Trophoblast cell (in vitro differentiated cells and primary cell): ENCODE results near the gene SBF2.

Experiments
- DNase-seq, 2 donors: peaks; one replicate each; pipeline ENCODE4 v3.0.0-alpha.2; 2016
- H2AFZ ChIP-seq: 2 replicates; pipeline ENCODE4 v1.6.1; 2013; ENCODE audit warnings: low read length, moderate library complexity, mild to moderate bottlenecking; ENCODE audit not compliant: insufficient read depth, poor library complexity
- H2AK5ac ChIP-seq: 2 replicates; pipeline ENCODE4 v1.6.1; 2013; ENCODE audit warnings: mild to moderate bottlenecking, low read length
- H2BK120ac ChIP-seq: 2 replicates; pipeline ENCODE4 v1.6.1; 2013; ENCODE audit warnings: low read length, mild to moderate bottlenecking, moderate library complexity; ENCODE audit not compliant: insufficient read depth, poor library complexity
- H2BK12ac ChIP-seq: 2 replicates; pipeline ENCODE4 v1.6.1; 2013; ENCODE audit warnings: mild to moderate bottlenecking, low read length, moderate library complexity
- H2BK5ac ChIP-seq: 2 replicates; pipeline ENCODE4 v1.6.1; 2013; ENCODE audit warnings: low read length, low read depth, moderate library complexity, mild to moderate bottlenecking; ENCODE audit not compliant: poor library complexity
- H3K14ac ChIP-seq: 2 replicates; pipeline ENCODE4 v1.6.1; 2013; ENCODE audit warnings: mild to moderate bottlenecking, low read length
- H3K18ac ChIP-seq: 2 replicates; pipeline ENCODE4 v1.6.1; 2013; ENCODE audit warnings: mild to moderate bottlenecking, low read length
- H3K23ac ChIP-seq: 2 replicates; pipeline ENCODE4 v1.6.1; 2013; ENCODE audit warnings: low read length
- H3K27ac ChIP-seq: 2 replicates; pipeline ENCODE4 v1.5.1; 2013; ENCODE audit warnings: low read depth, mild to moderate bottlenecking, inconsistent platforms, low read length, moderate library complexity
- H3K27me3 ChIP-seq: 2 replicates; pipeline ENCODE4 v1.6.1; 2013; ENCODE audit warnings: inconsistent platforms, mild to moderate bottlenecking, low read length, moderate library complexity; ENCODE audit not compliant: insufficient read depth
- H3K36me3 ChIP-seq, 2 experiments: 1 replicate in 1 of 2; 2 replicates in 1 of 2; pipeline ENCODE4 v1.6.1; 2013; ENCODE audit warnings: low read length in 2 of 2, mild to moderate bottlenecking in 2 of 2, moderate library complexity in 1 of 2; ENCODE audit not compliant: insufficient read depth in 2 of 2, control insufficient read depth in 1 of 2
- H3K4ac ChIP-seq: 2 replicates; pipeline ENCODE4 v1.6.1; 2013; ENCODE audit warnings: low read depth, mild to moderate bottlenecking, low read length, moderate library complexity
- H3K4me1 ChIP-seq, 2 experiments: 1 replicate in 1 of 2; 2 replicates in 1 of 2; pipeline ENCODE4 v1.6.1; 2013; ENCODE audit warnings: low read length in 2 of 2, mild to moderate bottlenecking in 2 of 2, moderate library complexity in 1 of 2; ENCODE audit not compliant: insufficient read depth in 2 of 2, control insufficient read depth in 1 of 2
- H3K4me2 ChIP-seq: 2 replicates; pipeline ENCODE4 v1.6.1; 2013; ENCODE audit warnings: inconsistent platforms, mild to moderate bottlenecking, low read length, moderate library complexity
- H3K4me3 ChIP-seq: 2 replicates; pipeline ENCODE4 v1.5.1; 2013; ENCODE audit warnings: mild to moderate bottlenecking, low read depth, low read length, inconsistent platforms
- H3K79me1 ChIP-seq: one replicate; pipeline ENCODE4 v1.6.1; 2013; ENCODE audit warnings: low read length
- H3K79me2 ChIP-seq: 2 replicates; pipeline ENCODE4 v1.6.1; 2013; ENCODE audit warnings: low read length, mild to moderate bottlenecking; ENCODE audit not compliant: control insufficient read depth, insufficient read depth, poor library complexity
- H3K9ac ChIP-seq: 2 replicates; pipeline ENCODE4 v1.6.1; 2013; ENCODE audit warnings: mild to moderate bottlenecking, low read length
- H3K9me3 ChIP-seq: 2 replicates; pipeline ENCODE4 v1.6.1; 2013; ENCODE audit warnings: low read depth, mild to moderate bottlenecking, control low read depth, inconsistent platforms, low read length; ENCODE audit not compliant: insufficient read depth
- H4K12ac ChIP-seq: 2 replicates; pipeline ENCODE4 v1.6.1; 2013; ENCODE audit warnings: low read depth, mild to moderate bottlenecking, low read length, moderate library complexity
- H4K8ac ChIP-seq: 2 replicates; pipeline ENCODE4 v1.6.1; 2013; ENCODE audit warnings: low read depth, mild to moderate bottlenecking, low read length, moderate library complexity
- H4K91ac ChIP-seq: one replicate; pipeline ENCODE4 v1.6.1; 2013; ENCODE audit warnings: low read depth, mild to moderate bottlenecking, low read length, moderate library complexity
- WGBS: extraction: QIAGEN DNeasy Blood & Tissue Kit; methylation state at CpG from one replicate; pipeline ENCODE4 v1.1.7; 2013; ENCODE audit warnings: missing lambda C conversion rate; ENCODE audit not compliant: insufficient read length, insufficient coverage; ENCODE audit errors: extremely low coverage; 5-methylcytosine and 5-hydroxymethylcytosine counted together

SBF2 gene

DNA sequence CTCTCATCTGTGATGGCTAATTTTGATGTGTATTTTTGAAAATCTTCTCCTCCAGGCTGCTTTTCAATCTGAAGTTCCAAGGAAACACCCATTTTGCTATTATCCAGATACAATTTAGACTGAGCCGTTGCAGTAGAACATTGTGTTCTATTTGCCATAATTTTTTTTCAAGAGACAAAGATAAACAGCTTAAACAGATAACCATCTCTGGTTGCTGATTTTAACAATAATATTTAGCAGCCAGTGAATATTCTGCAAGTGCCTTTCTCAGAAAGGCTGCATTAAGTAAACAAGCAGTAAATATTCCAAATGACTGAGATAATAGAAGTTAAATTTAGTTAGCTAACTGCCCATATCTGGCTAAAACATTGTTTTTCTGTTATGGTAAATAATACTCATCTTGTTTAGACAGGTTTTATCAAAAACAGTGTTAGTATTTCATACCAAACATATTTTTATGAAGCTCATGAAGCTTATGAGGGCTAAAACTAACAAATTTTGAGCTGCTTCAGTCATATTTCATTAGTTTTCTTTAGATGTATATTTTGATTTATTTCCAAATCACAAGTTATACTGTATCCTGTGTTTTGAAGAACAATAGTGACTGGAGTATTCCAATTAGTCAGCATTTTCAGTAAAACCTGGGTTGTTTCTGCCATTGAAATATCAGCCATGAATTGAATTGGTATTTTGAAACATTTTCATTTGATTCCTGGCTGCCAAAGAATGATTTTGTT is 206.7 kb downstream of the SBF2 start:
- no peak overlapping the region for H3K23ac ChIP-seq
- no peaks in the 10 kb centered on the region for H3K4me1 ChIP-seq
- no peak overlapping the region for H3K9ac ChIP-seq
- H3K79me2 ChIP-seq: no peaks in the 10 kb centered on the region
- no peak overlapping the region for H4K8ac ChIP-seq
- no peak overlapping the region for H2BK120ac ChIP-seq
- no peak overlapping the region for H3K4ac ChIP-seq
- H3K27ac ChIP-seq: no peak overlapping the region
- no peaks in the 10 kb centered on the region for H3K36me3 ChIP-seq
- H2AK5ac ChIP-seq: no peak overlapping the region
- no peaks in the 10 kb centered on the region for H3K27me3 ChIP-seq
- H2AFZ ChIP-seq: no peak overlapping the region
- no peak overlapping the region for H4K12ac ChIP-seq
- no peak overlapping the region for H3K18ac ChIP-seq
- no CpG with 5 or more reads among the region's 1 CpG for WGBS
- no peaks in the 10 kb centered on the region for H3K9me3 ChIP-seq
- no peak overlapping the region for H2BK12ac ChIP-seq
- no peak overlapping the region for H3K4me3 ChIP-seq
- H3K79me1 ChIP-seq: no peaks in the 10 kb centered on the region
- no peak overlapping the region for H3K4me2 ChIP-seq
- DNase-seq: peak in 1 of 2 donors; percentile 3
- no peak overlapping the region for H2BK5ac ChIP-seq
- no peak overlapping the region for H4K91ac ChIP-seq
- H3K14ac ChIP-seq: no peak overlapping the region

DNA sequence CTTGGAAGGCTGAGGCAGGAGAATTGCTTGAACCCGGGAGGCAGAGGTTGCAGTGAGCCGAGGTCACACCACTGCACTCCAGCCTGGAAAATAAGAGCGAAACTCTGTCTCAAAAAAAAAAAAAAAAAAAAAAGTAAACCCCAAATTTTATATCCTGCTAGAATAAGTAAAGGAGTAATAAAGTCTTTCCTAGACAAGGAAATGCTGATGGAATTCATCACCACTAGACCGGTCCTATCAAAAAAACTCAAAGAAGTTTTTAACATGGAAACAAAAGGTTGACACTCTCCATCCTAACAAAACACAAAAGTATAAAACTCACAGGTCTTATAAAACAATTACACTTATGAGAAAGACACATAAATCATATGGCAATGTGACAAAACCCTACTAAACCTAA is 213.9 kb downstream of the SBF2 start:
- Histone ChIP-seq H3K23ac (no peak overlapping the region), H4K8ac (no peak overlapping the region), H2AFZ (no peak overlapping the region), H2BK12ac (no peak overlapping the region), H3K79me1 (no peaks in the 10 kb centered on the region), H3K4ac (no peak overlapping the region), H3K79me2 (no peaks in the 10 kb centered on the region), H3K9me3 (no peaks in the 10 kb centered on the region), H3K4me1 (no peaks in the 10 kb centered on the region), H4K91ac (no peak overlapping the region), H2BK5ac (no peak overlapping the region), H3K27me3 (no peaks in the 10 kb centered on the region), H3K4me3 (no peak overlapping the region), H2AK5ac (no peak overlapping the region), H4K12ac (no peak overlapping the region), H2BK120ac (no peak overlapping the region), H3K9ac (no peak overlapping the region), H3K27ac (no peak overlapping the region), H3K4me2 (no peak overlapping the region), H3K36me3 (no peaks in the 10 kb centered on the region), H3K18ac (no peak overlapping the region), H3K14ac (no peak overlapping the region)
- no CpG with 5 or more reads among the region's 4 CpGs for WGBS
- no peak for DNase-seq

- H3K9me3 ChIP-seq: no peaks in the 10 kb centered on the region
- no peak overlapping the region for H3K4me3 ChIP-seq
- no peaks in the 10 kb centered on the region for H3K4me1 ChIP-seq
- no peak overlapping the region for H2AK5ac ChIP-seq
- peak; percentile 38 to 84 for DNase-seq
- H2BK120ac ChIP-seq: no peak overlapping the region
- no peak overlapping the region for H2BK12ac ChIP-seq
- H3K23ac ChIP-seq: no peak overlapping the region
- no CpG with 5 or more reads among the region's 6 CpGs for WGBS
- no peaks in the 10 kb centered on the region for H3K79me1 ChIP-seq
- no peaks in the 10 kb centered on the region for H3K27me3 ChIP-seq
- no peak overlapping the region for H3K4ac ChIP-seq
- H2BK5ac ChIP-seq: no peak overlapping the region
- no peak overlapping the region for H3K14ac ChIP-seq
- no peak overlapping the region for H3K18ac ChIP-seq
- no peak overlapping the region for H3K4me2 ChIP-seq
- H4K91ac ChIP-seq: no peak overlapping the region
- H3K79me2 ChIP-seq: no peaks in the 10 kb centered on the region
- H2AFZ ChIP-seq: no peak overlapping the region
- no peak overlapping the region for H3K9ac ChIP-seq
- H4K12ac ChIP-seq: peak overlapping the region; percentile 39
- H3K27ac ChIP-seq: no peak overlapping the region
- no peak overlapping the region for H4K8ac ChIP-seq
- no peaks in the 10 kb centered on the region for H3K36me3 ChIP-seq
These were observed 217.4 kb downstream of the SBF2 start for GRCh38 chr11:10076458-10077141.

- no peak overlapping the region for H3K4me2 ChIP-seq
- H4K8ac ChIP-seq: no peak overlapping the region
- no peak overlapping the region for H3K27ac ChIP-seq
- H2BK5ac ChIP-seq: no peak overlapping the region
- H4K12ac ChIP-seq: no peak overlapping the region
- no peak overlapping the region for H3K23ac ChIP-seq
- no peaks in the 10 kb centered on the region for H3K79me2 ChIP-seq
- H3K9ac ChIP-seq: no peak overlapping the region
- no peaks in the 10 kb centered on the region for H3K9me3 ChIP-seq
- no peak overlapping the region for H3K18ac ChIP-seq
- no peak overlapping the region for H4K91ac ChIP-seq
- WGBS: no CpG with 5 or more reads among the region's 2 CpGs
- no peak overlapping the region for H3K4me3 ChIP-seq
- H3K4me1 ChIP-seq: no peaks in the 10 kb centered on the region
- H3K4ac ChIP-seq: no peak overlapping the region
- H2AFZ ChIP-seq: no peak overlapping the region
- no peak overlapping the region for H2BK12ac ChIP-seq
- no peak for DNase-seq
- H2AK5ac ChIP-seq: no peak overlapping the region
- no peak overlapping the region for H3K14ac ChIP-seq
- H2BK120ac ChIP-seq: no peak overlapping the region
- no peaks in the 10 kb centered on the region for H3K79me1 ChIP-seq
- no peaks in the 10 kb centered on the region for H3K27me3 ChIP-seq
- H3K36me3 ChIP-seq: no peaks in the 10 kb centered on the region
These were observed 218.9 kb downstream of the SBF2 start for GRCh38 chr11:10075141-10075540.
